DND-41 (cell line): ENCODE measurements around the gene PSMD3.

ENCODE experiments used
- EZH2 ChIP-seq: IDR thresholded peaks from 3 replicates; pipeline ENCODE4 v1.6.1; 2012; ENCODE audit warnings: borderline replicate concordance, low read depth, mild to moderate bottlenecking, moderate library complexity, low read length, inconsistent platforms; ENCODE audit not compliant: severe bottlenecking
- TF ChIP-seq, protein P1 (sequence below): IDR thresholded peaks from 2 replicates; pipeline ENCODE4 v1.5.1; 2012; ENCODE audit warnings: borderline replicate concordance, low read length, moderate library complexity, mild to moderate bottlenecking; ENCODE audit not compliant: poor library complexity, severe bottlenecking; ENCODE audit errors: extremely low read depth

DNA sequence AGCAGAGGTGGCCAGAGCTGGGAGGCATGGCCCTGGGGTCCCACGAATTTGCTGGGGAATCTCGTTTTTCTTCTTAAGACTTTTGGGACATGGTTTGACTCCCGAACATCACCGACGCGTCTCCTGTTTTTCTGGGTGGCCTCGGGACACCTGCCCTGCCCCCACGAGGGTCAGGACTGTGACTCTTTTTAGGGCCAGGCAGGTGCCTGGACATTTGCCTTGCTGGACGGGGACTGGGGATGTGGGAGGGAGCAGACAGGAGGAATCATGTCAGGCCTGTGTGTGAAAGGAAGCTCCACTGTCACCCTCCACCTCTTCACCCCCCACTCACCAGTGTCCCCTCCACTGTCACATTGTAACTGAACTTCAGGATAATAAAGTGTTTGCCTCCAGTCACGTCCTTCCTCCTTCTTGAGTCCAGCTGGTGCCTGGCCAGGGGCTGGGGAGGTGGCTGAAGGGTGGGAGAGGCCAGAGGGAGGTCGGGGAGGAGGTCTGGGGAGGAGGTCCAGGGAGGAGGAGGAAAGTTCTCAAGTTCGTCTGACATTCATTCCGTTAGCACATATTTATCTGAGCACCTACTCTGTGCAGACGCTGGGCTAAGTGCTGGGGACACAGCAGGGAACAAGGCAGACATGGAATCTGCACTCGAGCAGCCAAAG is 36.9 kb downstream of the PSMD3 start:
- TF ChIP-seq, protein P1, sequence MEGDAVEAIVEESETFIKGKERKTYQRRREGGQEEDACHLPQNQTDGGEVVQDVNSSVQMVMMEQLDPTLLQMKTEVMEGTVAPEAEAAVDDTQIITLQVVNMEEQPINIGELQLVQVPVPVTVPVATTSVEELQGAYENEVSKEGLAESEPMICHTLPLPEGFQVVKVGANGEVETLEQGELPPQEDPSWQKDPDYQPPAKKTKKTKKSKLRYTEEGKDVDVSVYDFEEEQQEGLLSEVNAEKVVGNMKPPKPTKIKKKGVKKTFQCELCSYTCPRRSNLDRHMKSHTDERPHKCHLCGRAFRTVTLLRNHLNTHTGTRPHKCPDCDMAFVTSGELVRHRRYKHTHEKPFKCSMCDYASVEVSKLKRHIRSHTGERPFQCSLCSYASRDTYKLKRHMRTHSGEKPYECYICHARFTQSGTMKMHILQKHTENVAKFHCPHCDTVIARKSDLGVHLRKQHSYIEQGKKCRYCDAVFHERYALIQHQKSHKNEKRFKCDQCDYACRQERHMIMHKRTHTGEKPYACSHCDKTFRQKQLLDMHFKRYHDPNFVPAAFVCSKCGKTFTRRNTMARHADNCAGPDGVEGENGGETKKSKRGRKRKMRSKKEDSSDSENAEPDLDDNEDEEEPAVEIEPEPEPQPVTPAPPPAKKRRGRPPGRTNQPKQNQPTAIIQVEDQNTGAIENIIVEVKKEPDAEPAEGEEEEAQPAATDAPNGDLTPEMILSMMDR, result no peak
- no peak for TF ChIP-seq EZH2
